Heart right ventricle (tissue), 16 donors: ENCODE measurements around the gene MMADHC. TPM values are rescaled to one million over a fixed set of nuclear protein-coding genes. Genes with fewer than 3 reads are reported as not detected.
"Not testable (repeated sequence)": the region's sequence is repeated elsewhere in the genome, so short reads cannot be mapped to it uniquely, and the experiment has no call there.

Experiments
- ATAC-seq, 8 donors: fragments of 200-7000 bp; cut with Tn5 transposase; one replicate each; pipeline ENCODE4 v1.9.1; 2020; ENCODE audit warnings: mild to moderate bottlenecking in 8 of 8, moderate library complexity in 8 of 8, moderate number of reproducible peaks in 1 of 8
- DNase-seq, 2 donors: peaks; one replicate each; pipeline ENCODE4 v3.0.0-alpha.2; 2020
- H3K27ac ChIP-seq, 10 donors: fragments of 200-600 bp; sonication (generic) in 2 of 10; one replicate each; pipeline versions ENCODE4 v1.5.0 to v1.8.0; 2020 to 2022; ENCODE audit warnings: mild to moderate bottlenecking in 3 of 10
- H3K27me3 ChIP-seq, 7 donors: fragments of 200-600 bp; one replicate each; pipeline ENCODE4 v1.8.0; 2021 to 2022; ENCODE audit warnings: mild to moderate bottlenecking in 2 of 7
- H3K36me3 ChIP-seq, 9 donors: fragments of 200-600 bp; sonication (generic) in 1 of 9; one replicate each; pipeline versions ENCODE4 v1.5.0 to v1.8.0; 2020 to 2022; ENCODE audit warnings: mild to moderate bottlenecking in 2 of 9
- H3K4me1 ChIP-seq, 9 donors: fragments of 200-600 bp; sonication (generic) in 1 of 9; one replicate each; pipeline versions ENCODE4 v1.5.0 to v1.8.0; 2020 to 2022; ENCODE audit warnings: mild to moderate bottlenecking in 4 of 9
- H3K4me3 ChIP-seq, 10 donors: fragments of 200-600 bp; sonication (generic) in 2 of 10; one replicate each; pipeline versions ENCODE4 v1.5.0 to v1.8.0; 2020 to 2022; ENCODE audit warnings: mild to moderate bottlenecking in 7 of 10, moderate library complexity in 2 of 10
- H3K9me3 ChIP-seq, 11 donors: fragments of 200-600 bp in 10 of 11; sonication (generic) in 2 of 11; one replicate each; pipeline versions ENCODE4 v1.5.0 to v1.8.0; 2013 to 2022; ENCODE audit warnings: mild to moderate bottlenecking in 2 of 11, control low read depth in 1 of 11, moderate library complexity in 1 of 11
- WGBS, 2 donors: extraction: QIAGEN DNeasy Blood & Tissue Kit; methylation state at CpG; one replicate each; pipeline ENCODE4 v1.1.7; 2013; ENCODE audit warnings: inconsistent platforms in 1 of 2; 5-methylcytosine and 5-hydroxymethylcytosine counted together
- intact Hi-C, 10 donors: fragments of 100-400 bp; cut with DNase I; formaldehyde crosslinking; loops; one replicate each; pipeline versions ENCODE4 v1.11.1 to v1.14.2; 2022
- polyA plus RNA-seq, 2 donors: library from polyadenylated mRNA; stranded (reverse); fragments of 200-250 nt; gene quantifications; one replicate each; pipeline ENCODE4 v1.2.3, GENCODE V29; 2013
- total RNA-seq, 10 donors: library from RNA; stranded (reverse); fragmentation: NEBNext Ultra II Directional in 3 of 10; extraction: Animal tissue kit (Norgen Biotek cat#: 25700) in 3 of 10; gene quantifications; one replicate each; pipeline versions ENCODE4 v1.2.1 to v1.2.4, GENCODE V29; 2021 to 2023
- TF ChIP-seq, protein P1 (sequence below), 9 donors: fragments of 200-600 bp; sonication (generic) in 2 of 9; IDR thresholded peaks; one replicate each; pipeline versions ENCODE4 v1.5.0 to v1.8.0; 2021 to 2022; ENCODE audit warnings: antibody characterized with exemption in 9 of 9, mild to moderate bottlenecking in 5 of 9, moderate library complexity in 1 of 9
- donor health status: Arrhythmogenic right ventricular cardiomyopathy.
- donor health status: ischemic (EF 13 %, LVEDD 7.1; RV severe dilation, severe dysfunction).
- donor health status: healthy with polysubstance abuse.
- donor health status: DM: no; HTN: yes; CAD: no.
- donor health status: DM: no; HTN: no; CAD: no.
- donor health status: ischemic (EF 25% LVEDD 6.9; RV normal size, moderate dysfunction).
- donor health status: ischemic (EF 25% LVEDD 5.7; RV mildly dilated, moderate dysfunction).
- donor health status: healthy.
- donor health status: DM: yes; HTN: yes; CAD: no.
- donor health status: Ischemic cardiomyopathy.
- donor health status: ischemic (EF 35%, LVEDD 5.7; RV mildly dilated, moderate dysfunction).
- donor health status: nonischemic (EF 11% LVEDD 7.7; RV severe dilation, severe dysfunction).
- donor health status: DM: yes; HTN: yes; CAD: no.
- donor health status: PGD.
- donor health status: ischemic (EF 29% LVEDD 5.4; RV normal size, mild dysfunction).
- donor health status: nonischemic (EF 23%, LVEDD 6.1; RV moderate dilation, normal function).

MMADHC gene
- total and polyA plus RNA-seq, 12 donors = 20.4 to 132 (median 124) TPM

DNA sequence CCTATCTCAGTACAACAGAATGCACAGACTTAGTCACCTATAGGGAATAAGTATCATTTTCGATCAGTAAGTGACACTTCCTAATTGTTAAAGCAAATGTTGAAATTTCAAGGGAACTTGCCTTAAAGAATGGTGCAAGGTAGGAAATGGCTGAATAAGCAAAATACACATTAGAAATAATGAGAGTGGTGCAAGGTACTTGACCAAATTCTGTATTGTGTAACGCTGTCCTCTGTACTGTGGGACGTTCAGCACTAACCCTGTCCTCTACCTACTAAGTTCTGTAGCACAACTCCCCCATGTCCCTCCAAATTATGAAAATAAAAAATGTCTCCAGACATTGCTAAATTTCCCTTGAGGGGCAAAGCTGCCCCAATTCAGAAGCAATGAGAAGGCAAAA is 19.4 kb downstream of the MMADHC start:
- no peak for ATAC-seq
- intact Hi-C loops = no loop called here
- H3K27me3 ChIP-seq = no peaks in the 10 kb centered on the region
- TF ChIP-seq, protein P1, sequence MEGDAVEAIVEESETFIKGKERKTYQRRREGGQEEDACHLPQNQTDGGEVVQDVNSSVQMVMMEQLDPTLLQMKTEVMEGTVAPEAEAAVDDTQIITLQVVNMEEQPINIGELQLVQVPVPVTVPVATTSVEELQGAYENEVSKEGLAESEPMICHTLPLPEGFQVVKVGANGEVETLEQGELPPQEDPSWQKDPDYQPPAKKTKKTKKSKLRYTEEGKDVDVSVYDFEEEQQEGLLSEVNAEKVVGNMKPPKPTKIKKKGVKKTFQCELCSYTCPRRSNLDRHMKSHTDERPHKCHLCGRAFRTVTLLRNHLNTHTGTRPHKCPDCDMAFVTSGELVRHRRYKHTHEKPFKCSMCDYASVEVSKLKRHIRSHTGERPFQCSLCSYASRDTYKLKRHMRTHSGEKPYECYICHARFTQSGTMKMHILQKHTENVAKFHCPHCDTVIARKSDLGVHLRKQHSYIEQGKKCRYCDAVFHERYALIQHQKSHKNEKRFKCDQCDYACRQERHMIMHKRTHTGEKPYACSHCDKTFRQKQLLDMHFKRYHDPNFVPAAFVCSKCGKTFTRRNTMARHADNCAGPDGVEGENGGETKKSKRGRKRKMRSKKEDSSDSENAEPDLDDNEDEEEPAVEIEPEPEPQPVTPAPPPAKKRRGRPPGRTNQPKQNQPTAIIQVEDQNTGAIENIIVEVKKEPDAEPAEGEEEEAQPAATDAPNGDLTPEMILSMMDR (IDR thresholded peaks at IDR 0.05) = no peak
- no peak overlapping the region for H3K4me3 ChIP-seq
- no peak overlapping the region for H3K27ac ChIP-seq
- 92 to 94% methylated on average over 3 of the region's 3 CpGs for WGBS, 2 donors
- H3K4me1 ChIP-seq = peaks cover 0 to 14% (median 9%) of the 10 kb centered on the region in 9 donors
- no peak for DNase-seq
- H3K36me3 ChIP-seq = peaks cover 0 to 84% (median 36%) of the 10 kb centered on the region in 9 donors
- no peaks in the 10 kb centered on the region for H3K9me3 ChIP-seq

DNA sequence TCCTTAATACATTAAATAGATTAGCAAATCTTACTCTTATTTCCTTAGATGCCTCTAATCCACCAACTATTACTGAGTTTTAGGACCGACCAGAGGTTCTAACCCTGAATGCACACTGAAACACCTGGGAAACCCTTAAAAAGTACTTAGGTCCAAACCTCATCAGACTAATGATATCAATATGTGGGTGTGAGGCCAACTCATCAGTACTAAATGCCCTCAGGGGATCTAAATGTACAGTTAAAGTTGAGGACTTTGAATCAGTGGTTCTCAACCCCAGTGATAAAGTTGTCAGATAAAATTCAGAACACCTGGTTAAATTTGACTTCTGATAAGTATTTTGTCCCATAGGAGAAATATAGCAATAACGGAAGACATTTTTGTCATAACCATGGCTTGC is 20.9 kb downstream of the MMADHC start:
- intact Hi-C loops = no loop called here
- Histone ChIP-seq H3K4me1 (peaks cover 0 to 11% (median 0%) of the 10 kb centered on the region in 9 donors), H3K36me3 (peaks cover 0 to 69% (median 32%) of the 10 kb centered on the region in 9 donors), H3K9me3 (no peaks in the 10 kb centered on the region), H3K4me3 (no peak overlapping the region), H3K27me3 (no peaks in the 10 kb centered on the region), H3K27ac (no peak overlapping the region)
- DNase-seq (no peak), ATAC-seq (no peak)
- 74 to 86% methylated on average over 2 of the region's 2 CpGs for WGBS, 2 donors
- TF ChIP-seq, protein P1 (IDR thresholded peaks at IDR 0.05) = no peak

DNA sequence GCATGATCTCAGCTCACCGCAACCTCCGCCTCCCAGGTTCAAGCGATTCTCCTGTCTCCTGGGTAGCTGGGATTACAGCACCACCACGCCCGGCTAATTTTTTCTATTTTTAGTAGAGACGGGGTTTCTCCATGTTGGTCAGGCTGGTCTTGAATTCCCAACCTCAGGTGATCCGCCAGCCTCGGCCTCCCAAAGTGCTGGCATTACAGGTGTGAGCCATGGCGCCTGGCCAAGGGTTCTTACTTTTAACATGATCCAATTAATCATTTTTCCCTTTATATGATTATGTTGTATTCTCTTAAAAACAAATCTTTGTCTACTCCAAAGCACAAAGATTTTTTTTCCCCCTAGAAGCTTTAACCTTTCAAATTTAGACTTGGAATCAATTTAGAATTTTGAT is 21.9 kb downstream of the MMADHC start:
- H3K27ac ChIP-seq, intact Hi-C loops, H3K9me3 ChIP-seq, H3K27me3 ChIP-seq, ATAC-seq, DNase-seq, H3K4me3 ChIP-seq: not testable (repeated sequence)
- H3K4me1 ChIP-seq = peaks cover 0 to 11% (median 0%) of the 10 kb centered on the region in 9 donors
- WGBS, 2 donors = 92% methylated on average over 9 of the region's 9 CpGs
- H3K36me3 ChIP-seq = peaks cover 0 to 59% (median 27%) of the 10 kb centered on the region in 9 donors

DNA sequence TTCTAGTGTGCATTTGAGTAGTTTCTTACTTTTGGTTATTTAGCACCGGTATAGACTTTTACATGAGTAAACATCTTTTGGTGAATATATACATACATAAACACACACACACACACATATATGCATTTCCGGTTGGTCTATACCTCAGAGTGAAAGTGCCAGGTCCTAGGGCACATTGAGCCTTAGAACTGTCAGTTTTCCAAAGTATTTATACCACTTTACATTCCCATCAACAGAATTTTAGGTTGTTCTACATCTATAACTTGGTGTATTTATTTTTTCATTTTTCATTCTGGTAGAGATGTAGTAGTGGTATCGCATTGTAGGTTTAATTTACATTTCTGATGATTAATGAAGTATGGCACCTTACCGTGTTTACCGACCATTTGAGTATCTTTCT is 22.6 kb downstream of the MMADHC start:
- intact Hi-C loops = loop anchor here in 2 of 10 donors (5.0 kb wide), 1 partner anchor 548 kb away; no protein-coding TSS in a partner anchor
- TF ChIP-seq, protein P1 (IDR thresholded peaks at IDR 0.05) = no peak
- 89 to 95% methylated on average over 5 of the region's 5 CpGs for WGBS, 2 donors
- Histone ChIP-seq H3K4me1 (peaks cover 0 to 11% (median 0%) of the 10 kb centered on the region in 9 donors), H3K27me3 (no peaks in the 10 kb centered on the region), H3K36me3 (peaks cover 0 to 52% (median 21%) of the 10 kb centered on the region in 9 donors), H3K27ac (no peak overlapping the region), H3K9me3 (no peaks in the 10 kb centered on the region), H3K4me3 (no peak overlapping the region)
- no peak for ATAC-seq
- no peak for DNase-seq

DNA sequence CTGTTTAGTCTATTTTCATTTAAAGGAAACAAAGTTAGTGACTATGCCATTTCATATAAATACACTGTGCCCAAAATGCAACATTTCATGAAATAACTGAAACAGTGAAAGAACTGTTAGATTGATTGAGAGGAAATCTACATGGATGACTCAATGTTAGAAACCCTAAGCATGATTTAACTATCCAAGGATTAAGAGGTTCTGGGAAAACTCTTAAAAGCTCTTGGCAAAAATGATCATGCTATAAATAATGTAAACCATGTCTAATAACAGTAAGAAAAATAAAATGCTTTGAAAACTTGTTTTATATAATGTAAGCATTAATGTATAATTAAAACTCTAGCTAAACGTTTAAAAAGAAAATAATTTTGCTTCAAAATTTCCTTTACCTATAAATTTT is 23.5 kb downstream of the MMADHC start:
- no peak for DNase-seq
- TF ChIP-seq, protein P1 (IDR thresholded peaks at IDR 0.05) = no peak
- no peak overlapping the region for H3K4me3 ChIP-seq
- H3K9me3 ChIP-seq = no peaks in the 10 kb centered on the region
- intact Hi-C loops = loop anchor here in 2 of 10 donors (5.0 kb wide), 1 partner anchor 547 kb away; no protein-coding TSS in a partner anchor
- no peak for ATAC-seq
- no peak overlapping the region for H3K27ac ChIP-seq
- WGBS, 2 donors = 58 to 64% methylated on average over 1 of the region's 1 CpG
- peaks cover 0 to 43% (median 13%) of the 10 kb centered on the region in 9 donors for H3K36me3 ChIP-seq
- no peaks in the 10 kb centered on the region for H3K27me3 ChIP-seq
- peaks cover 0 to 11% (median 0%) of the 10 kb centered on the region in 9 donors for H3K4me1 ChIP-seq
